GM19468 (cell line): ENCODE data around the gene KIF18B.

Source experiments
- ATAC-seq: cut with Tn5 transposase; IDR thresholded peaks from one replicate; pipeline ENCODE4 v1.9.1; 2021; ENCODE audit warnings: mild to moderate bottlenecking, moderate library complexity, moderate number of reproducible peaks; ENCODE audit not compliant: unreplicated experiment; ENCODE audit errors: extremely low read depth

KIF18B gene

DNA sequence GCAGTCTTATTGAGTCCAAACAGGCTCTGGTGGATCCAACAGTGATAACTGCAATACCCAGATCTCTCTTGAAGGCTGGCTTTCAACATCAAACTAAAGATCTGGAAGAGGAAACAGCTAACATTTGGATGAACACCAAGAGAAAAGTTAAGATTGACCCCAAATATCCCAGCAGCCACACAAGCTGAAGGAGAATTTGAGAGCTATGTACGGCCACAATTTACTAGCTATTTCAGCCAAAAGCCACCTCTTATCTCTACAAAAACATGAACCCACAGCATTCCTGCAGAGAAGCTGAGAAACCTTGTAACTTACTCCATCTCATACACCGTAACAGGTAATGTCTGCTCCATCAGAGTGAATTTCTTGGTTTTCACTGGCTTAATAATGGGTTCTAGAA lies 62.6 kb downstream of the KIF18B start:
- no peak for ATAC-seq

DNA sequence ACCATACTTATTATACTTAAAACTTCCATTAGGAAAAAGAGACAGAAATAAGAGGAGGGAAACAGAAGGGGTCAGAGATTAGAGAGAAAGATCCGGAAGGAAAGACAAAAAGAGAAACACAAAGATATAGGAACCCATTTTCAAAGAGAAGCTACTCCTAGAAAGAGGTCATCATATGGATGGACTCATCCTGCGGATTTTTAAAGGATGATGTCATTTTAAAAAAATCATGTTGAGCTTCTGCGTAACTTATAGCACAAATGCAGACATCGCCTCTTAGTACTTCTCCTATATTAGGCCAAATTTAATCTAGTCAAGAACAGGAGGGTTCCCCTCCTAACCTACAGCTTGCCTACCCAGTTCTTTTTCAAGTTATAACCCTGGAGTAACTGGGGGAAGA lies 66.4 kb downstream of the KIF18B start:
- no peak for ATAC-seq

DNA sequence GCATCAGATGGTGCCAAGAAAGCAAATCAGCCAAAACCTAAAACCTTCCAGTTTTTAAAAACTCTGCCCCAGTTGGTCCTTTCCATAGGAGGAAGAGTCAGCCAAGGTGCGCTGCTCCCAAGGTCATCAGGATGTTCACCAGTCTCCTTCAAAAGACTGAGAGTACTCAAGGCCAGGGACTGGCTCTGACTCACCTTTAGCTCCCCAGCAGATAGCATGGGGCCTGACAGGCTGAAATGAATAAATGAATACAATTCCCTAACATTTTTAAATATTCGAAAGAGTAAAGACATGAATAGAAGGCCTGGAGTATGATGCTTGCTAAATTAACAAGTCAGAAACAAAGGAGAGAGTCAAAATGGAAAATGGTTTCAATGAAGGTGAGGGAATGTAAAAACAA lies 67.5 kb downstream of the KIF18B start:
- no peak for ATAC-seq

DNA sequence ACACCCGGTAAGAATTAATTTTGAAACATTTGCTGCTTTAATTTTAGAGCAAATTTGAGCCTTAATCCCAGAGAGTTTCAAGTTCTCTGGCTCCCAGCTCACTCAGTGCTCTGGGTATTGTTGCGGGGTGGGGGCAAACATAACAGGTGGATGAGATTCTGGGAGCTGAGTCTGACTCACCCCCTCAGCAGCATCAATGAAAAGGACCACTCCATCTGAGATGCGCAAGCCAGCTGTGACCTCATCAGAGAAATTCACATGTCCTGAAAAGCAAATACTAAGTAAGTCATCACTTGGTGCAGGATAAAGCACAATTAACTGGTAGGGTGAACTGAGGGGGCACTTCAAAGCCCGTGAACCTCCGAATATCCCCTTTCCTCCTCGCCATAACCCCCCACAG lies 68.2 kb downstream of the KIF18B start:
- no peak for ATAC-seq

DNA sequence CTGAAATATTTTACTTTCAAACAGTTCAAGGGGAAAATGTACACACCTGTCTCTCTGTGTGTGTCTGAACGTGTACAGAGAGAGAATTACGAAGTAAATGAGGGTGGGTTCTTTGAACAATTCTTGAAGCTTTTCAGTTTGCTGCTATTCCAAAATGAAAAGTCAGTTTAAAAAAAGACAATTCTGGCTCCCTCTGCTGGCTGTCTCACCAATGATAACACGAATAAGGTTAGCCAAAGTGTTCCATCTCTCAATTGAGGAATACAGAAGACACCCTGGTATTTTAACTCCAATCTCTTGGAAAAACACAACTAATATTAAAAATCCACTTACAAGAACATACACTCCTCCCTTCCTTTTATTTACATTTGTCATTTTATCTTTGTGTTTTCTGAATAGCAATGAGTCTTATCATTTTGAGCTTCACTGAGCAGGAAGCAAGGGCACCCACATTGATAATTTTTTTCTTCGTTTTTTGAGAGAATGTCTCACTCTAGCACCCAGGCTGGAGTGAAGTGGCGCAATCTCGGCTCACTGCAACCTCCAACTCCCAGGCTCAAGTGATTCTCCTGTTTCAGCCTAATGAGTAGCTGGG lies 68.8 kb downstream of the KIF18B start:
- ATAC-seq: no peak

DNA sequence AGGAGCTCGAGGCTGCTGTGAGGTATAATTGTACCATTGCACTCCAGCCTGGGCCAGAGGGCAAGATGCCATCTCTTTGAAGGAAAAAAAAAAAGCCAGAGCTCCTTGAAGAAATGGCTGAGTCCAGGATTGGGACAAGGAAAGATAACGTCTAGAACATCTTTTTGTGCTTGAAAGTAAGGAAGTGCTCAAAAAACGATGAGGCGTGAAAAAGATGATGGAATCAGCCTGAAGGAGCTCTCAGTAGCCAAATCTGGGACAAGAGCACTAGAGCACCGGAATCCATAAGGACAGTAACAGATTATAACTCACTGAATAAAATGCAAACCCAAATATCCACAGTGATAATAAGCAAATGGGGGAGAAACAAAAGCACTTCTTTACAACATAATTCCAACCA lies 70.5 kb downstream of the KIF18B start:
- no peak for ATAC-seq

DNA sequence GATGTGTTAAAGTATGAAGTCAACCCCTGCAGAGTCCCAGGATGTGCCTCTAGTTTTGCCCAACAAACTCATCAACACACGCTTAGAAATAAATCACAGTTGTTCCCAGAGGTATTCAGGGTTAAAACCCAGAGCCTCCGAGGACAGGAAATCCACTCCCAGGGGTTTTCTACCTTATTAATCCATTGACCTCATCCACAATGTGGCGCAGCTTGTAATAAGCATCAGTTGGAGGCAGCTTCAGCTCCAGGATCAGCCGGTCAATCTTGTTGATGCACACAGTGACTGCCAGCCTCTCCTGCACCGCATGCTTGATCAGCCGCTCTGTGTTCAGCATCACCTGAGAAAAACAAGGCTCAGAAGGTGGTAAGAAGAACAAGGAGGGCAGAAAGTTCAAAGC lies 71.8 kb downstream of the KIF18B start:
- no peak for ATAC-seq
